Medulla oblongata (tissue), 1 donor: ENCODE results near the gene SLC25A10.

ENCODE experiments used
- DNase-seq: peaks from one replicate; pipeline ENCODE4 v3.0.0-alpha.2; 2015; ENCODE audit errors: extremely low spot score

The SLC25A10 gene

GRCh38 chr17:81705518-81706231, 6.4 kb upstream of the SLC25A10 start:
- no peak for DNase-seq

- no peak for DNase-seq
Measured at GRCh38 chr17:81706232-81706611, 5.9 kb upstream of the SLC25A10 start.

DNA sequence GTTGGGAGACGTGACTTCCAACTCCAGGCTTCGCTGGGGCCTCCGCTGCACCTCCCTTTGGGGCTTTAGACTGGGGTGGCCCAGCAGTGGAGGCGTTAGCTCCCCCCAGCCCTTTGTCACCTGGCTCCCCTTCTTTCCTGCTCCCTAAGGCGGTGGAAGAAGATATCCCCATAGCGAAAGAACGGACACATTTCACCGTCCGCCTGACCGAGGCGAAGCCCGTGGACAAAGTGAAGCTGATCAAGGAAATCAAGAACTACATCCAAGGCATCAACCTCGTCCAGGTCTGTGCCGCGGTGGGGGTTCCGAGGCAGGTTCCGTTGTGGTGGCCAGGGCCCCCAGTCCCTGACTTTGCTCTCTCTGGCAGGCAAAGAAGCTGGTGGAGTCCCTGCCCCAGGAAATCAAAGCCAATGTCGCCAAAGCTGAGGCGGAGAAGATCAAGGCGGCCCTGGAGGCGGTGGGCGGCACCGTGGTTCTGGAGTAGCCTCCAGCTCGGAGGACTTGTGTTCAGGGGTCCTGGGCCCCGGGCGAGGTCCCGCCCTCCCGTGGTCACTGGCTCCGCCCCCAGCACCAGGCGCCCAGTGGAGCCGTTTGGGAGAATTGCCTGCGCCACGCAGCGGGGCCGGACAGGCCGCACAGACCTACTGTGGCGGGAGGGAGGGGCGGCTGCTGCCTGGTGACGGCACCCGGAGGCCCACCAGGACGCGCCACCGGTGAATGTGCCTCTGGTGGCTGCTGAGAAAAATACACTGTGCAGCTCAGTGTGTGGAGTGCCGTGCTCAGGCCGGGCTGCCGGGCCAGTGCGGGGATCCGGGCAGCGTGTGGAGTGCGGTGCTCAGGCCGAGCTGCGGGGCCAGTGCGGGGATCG, 5.1 kb upstream of the SLC25A10 start:
- DNase-seq: no peak

DNA sequence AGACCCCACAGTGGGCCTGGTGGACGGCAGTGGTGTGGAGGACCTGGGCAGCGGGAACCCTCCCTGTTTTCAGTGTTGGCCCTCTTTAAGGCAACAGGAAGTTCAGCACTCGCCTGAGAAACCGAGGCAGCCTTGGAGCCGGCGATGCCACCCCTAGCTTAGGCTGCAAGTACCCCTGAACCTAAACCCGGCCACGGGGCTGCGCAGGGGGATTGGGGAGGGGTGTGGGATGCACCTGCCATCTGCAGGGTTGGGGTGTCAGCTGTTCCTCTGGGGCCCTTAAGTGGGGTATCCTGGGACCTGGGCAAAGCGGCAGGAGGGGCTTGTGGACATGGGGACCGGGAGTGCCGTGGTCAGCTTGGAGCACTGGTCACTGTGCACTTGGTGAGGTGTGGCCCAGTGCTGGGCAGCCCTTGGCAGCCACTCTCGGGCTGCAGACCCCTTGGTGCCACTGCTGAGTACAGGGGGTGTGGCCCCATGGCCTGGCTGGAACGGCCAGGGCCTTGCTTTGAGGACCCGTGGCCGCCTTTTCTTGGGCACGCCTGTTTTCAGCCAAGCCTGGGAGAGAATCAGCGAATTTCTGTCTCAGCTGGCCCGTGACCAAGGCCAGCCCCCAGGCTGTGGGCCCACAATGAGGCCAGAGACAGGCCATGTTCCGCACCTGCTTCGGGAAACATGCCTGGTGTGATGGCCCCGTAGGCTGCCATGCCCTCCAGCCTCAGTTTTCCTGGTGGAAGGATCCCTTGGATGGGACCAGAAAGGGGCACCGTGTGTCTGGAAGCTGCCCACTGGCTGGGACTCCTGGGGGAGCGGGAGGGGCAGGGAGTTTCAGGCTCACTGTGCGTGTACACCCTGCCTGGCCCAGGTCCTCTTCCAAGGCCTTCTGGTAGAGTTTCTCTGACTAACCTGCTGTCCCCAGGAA, 4.1 kb upstream of the SLC25A10 start:
- no peak for DNase-seq

- DNase-seq: no peak
Measured at GRCh38 chr17:81708739-81709185, 3.3 kb upstream of the SLC25A10 start.

DNA sequence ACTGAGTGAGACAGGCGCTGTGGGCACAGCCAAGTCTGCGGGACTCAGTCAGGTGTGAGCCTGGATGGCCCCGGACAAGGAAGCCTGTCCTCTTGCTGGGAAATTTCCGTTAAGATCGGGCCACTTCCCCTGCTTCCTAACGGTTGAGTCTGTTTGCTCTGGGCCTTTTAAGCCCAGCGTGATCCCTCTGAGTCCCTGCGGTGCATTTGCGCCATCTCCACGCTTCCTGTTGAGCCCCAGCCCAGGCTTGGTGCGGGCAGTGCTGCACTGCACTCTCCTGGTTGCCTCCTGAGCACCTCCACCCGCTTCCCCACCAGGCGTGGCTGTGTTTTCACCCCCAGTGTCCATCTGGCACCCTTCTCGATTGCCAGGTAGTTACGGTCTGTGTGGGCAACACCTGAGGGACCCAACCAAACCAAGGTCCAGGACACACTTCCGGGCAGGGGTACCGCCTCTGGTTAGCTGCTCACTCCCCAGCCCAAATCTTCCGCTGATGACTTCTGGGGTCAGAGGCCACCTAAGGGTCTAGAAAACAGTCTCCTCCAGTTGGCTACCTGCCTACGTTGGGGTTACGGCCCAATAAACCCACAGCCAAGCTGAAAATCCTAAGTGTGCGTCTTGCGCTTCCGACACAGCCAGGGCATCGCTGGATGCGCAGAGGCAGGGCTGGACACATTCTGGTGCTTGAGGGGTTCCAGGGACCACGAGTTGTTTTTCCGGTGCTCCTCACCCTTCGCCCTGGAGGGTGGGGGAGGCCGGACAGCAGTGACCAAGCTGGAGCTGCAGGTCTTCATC, 1.4 kb upstream of the SLC25A10 start:
- DNase-seq: no peak

DNA sequence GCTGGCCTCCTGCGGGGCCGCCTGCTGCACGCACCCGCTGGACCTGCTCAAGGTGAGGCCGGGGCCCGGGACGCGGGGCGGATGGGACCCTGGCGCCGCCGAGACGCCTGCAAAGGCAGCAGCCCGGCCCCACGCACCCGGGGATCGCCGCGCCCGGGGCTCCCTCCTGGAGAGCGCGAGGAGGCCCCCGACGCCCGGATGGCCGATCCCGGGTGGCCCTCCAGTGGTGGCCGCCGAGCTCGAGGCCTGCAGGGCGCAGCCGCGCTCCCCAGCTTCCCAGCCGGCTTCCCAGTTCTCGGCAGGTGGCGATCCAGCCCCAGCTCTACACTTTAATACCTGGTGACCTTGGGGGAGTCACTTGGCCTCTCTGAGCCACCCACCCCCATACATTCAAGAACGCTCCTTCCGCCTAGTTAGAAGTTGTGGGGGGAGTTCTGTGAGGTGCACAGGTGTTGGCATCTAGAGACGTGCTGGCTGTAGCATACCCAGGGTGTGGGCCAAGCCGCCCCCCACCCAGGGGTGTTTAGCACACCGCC, 452 bp downstream of the SLC25A10 start:
- no peak for DNase-seq

- peak; percentile 50 for DNase-seq
Measured at GRCh38 chr17:81713004-81713555, 996 bp downstream of the SLC25A10 start.

DNA sequence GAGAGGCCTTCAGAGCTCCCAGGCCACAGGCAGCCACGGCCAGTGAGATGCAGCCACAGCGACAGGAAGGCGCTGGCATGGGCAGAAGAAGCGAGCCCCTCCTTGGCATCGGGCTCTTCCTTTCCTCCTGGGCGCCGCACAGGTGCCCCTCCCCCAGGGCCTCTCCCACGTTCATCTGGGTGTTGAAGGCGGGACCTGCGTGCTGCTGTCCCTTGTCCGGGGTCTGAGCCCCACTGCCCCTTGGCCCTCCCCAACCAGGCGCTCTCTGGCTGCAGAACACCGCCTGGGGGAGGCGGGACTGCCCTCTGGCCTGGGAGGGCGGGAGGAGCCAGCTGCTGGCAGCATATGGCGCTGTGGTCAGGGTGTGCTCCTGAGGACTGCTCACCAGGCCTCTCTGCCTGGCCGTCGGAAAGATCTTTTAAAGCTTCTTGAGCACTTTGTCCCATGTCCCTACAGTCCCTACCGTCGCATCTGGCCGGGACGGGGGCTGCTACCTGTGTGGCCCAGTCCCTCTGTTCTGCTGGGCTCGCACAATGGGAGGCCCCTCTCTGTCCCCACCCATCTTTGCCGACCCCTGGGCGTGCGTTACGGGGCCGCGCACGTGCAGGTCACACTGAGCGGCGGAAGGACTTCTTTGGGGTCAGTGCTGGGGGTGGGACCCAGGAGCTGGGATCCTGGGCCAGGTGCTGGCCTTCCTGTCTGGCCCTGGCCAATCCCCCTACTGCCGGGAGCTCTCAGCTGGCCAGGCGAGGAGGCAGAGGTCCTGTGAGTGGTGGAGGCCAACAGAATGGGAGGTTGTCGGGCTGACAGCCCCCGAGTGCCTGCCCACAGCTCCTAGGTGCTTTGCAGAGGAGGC, 1.7 kb downstream of the SLC25A10 start:
- no peak for DNase-seq

DNA sequence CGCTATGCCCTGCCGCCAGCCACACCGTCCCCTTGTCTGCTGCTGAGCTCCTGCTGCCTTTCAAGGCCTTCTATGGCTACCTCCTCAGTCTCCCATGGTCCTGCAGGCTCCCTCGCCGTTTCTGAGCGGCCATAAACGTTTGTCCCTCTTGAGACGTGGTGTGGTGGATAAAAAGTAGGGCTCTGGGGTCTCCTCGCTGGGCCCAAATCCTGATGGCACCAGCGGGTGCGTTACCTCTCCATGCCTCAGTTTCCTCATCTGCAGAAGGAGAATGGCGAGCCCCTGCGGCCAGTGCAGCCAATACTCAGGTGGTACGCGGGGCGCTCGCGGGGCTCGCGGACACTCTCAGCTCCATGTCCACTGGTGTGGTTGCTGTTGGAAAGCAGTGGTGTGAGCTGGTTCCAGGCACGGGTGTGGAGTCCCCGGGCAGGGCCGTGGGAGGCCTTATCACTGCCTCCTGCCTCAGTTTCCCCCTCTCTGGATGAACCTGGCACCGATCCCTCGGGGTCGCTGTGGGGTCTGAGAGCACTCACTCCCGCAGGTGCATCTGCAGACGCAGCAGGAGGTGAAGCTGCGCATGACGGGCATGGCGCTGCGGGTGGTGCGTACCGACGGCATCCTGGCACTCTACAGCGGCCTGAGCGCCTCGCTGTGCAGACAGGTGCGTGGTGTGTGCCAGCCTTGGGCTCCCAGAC, 2.5 kb downstream of the SLC25A10 start:
- DNase-seq: no peak

DNA sequence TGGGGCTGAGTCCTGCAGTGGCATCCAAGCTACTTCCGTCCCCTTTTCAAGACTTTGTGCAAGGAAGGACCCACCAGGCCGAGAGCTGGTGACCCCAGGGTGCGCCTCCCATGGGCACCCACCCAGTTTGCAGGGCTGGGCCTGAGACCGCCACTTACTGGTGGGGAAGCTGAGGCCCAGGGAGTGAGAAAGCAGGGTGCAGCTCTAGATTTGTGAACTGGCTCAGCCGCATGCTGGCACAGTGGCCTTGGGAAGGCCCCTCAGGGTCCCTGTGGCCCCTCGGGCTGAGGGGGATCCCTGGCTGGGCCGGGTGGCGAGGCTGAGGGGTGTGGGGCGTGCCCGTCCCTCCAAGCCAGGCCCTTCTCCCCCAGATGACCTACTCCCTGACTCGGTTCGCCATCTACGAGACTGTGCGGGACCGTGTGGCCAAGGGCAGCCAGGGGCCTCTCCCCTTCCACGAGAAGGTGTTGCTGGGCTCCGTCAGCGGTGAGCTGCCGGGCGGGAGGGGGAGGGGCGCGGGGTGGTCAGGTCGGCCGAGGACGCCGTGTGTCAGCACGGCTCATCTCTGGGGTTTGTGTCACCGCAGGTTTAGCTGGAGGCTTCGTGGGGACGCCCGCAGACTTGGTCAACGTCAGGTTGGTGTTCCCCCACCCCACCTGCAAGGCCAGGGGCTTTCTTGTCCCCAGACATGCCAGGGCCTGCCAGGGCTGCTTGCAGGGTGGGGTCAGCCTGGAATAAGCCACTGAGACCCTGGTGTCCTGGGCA, 3.2 kb downstream of the SLC25A10 start:
- DNase-seq: no peak

DNA sequence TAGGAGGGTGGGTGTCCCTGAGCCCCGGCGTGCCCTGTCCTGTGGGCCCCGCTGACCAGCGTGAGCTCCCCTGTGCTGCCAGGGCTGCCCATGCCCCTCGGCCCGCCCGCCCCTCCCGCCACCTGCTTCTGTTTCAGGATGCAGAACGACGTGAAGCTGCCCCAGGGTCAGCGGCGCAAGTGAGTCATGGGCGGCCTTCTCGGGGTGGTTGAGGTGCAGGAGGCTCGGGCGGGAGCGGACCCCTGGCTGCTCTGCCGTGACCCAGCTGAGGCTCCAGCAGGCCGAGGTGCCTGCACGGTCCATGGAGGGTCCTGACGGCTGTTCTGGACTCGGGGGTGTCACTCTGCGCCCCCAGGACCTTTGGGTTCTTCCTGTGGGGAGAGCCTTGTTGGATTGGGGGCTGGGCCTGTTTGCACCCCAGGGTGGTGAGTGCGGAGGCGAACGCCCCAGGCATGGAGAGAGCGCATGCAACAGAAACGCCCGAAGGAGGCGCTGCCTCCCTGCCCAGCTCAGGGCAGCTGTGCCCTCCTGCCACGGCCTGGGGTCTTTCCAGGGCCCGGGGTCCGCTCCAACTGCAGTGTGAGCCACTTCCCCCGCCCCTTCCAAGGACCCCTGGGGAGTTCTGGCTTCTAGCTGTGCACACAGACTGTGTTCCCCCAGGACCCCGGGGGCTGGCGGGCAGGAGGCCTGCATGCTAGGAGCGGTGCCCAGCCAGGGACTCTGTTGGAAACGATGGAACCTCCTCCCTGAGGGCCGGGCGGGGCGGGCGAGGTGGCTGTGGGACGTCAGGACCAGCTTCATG, 4.0 kb downstream of the SLC25A10 start:
- DNase-seq: no peak

GRCh38 chr17:81716674-81716996, 4.6 kb downstream of the SLC25A10 start:
- DNase-seq: no peak

DNA sequence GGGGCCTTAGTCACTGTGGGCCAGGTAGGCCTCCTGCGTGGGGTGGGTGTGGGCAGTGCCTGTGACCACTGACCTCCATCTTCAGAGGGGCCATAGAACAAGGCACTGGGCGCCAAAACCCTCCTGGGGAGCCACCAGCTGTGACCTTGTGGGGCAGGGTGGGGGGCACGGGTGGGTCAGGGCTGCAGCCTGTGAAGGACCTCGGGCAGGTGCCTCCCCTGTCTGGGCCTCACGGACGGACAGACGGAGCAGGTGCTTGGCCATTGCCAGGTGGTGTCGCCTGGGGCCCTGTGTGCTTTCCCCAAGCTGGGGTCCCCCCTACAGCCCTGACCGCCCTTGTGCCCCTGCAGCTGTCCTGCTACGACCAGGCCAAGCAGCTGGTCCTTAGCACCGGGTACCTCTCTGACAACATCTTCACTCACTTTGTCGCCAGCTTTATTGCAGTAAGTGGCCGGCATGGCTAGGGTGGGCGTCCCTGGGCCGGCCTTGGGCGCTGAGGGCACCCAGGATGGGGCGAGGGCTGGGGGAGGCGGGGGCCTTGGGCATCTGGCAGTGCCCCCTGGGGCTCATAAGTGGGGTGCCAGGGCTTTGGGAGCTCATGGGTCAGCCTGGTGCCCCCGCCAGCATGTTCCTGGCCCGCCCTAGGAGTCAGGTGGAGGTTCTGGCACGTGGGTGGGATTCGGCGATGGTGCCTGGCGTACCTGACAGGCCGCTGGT, 5.1 kb downstream of the SLC25A10 start:
- no peak for DNase-seq

DNA sequence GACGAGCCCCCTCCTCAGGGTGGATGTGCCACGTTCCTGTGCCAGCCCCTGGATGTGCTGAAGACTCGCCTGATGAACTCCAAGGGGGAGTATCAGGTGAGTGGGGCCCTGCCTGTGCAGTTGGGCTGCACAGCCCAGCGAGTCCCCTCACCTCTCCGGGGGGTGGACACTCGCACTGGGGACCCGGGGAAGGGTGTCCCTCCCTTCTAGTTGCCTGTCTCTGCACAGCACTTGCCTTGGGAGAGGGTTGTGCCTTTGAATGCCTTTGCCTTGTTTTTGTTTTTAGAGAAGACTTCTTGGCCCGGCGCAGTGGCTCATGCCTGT, 5.6 kb downstream of the SLC25A10 start:
- DNase-seq: no peak

DNA sequence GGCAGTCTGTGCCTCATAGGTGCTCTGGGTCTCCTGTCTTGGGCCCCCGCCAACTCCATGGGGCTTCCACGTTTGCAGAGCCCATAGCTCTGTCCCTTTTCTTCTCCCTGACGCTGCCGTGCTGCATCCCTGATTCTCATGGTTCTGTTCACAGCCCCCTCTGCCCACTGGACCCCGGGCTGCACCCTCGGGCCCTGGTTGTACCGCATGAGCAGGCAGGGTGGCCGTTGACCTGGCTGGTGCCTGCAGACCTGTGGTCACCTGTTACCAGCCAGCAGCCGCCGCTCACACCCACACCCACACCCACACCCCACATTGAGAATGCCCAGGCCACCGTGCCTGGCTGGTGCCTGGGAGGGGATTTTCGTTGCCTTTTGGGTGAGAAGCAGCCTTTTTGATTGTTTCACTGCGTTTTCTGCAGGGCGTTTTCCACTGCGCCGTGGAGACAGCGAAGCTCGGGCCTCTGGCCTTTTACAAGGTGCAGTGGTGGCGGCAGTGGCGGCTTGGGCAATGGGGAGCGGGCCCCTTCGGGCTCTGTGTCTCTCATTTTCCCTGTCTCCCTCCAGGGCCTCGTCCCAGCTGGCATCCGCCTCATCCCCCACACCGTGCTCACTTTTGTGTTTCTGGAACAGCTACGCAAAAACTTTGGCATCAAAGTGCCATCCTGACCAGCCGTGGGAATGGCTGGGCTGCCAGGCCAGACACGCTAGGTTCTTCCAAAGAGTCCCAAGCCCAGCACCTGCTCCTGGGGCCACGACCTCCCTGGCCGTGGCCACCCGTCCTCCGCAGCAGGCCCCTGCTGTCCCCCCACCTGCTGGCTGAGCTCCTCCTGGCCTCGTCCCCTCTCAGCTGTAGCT, 7.6 kb downstream of the SLC25A10 start:
- no peak for DNase-seq
